Epithelial cell of esophagus (primary cell): Measurements from ENCODE around the gene TESK1.

Experiments
- DNase-seq: peaks from one replicate; pipeline ENCODE4 v3.0.0; 2010; ENCODE audit warnings: low read depth
- H3K4me3 ChIP-seq: 2 replicates; pipeline ENCODE4 v1.5.1; 2011; ENCODE audit warnings: mild to moderate bottlenecking, low read length, control low read depth
- CTCF ChIP-seq: IDR thresholded peaks from 2 replicates; pipeline ENCODE4 v1.5.1; 2011; ENCODE audit warnings: low read depth, mild to moderate bottlenecking, low read length, control low read depth, inconsistent platforms; ENCODE audit not compliant: insufficient read depth; ENCODE audit errors: missing control alignments

TESK1 gene

GRCh38 chr9:35612843-35613242 lies 7.8 kb downstream of the TESK1 start:
- no peak for TF ChIP-seq CTCF
- DNase-seq: no peak
- no peak overlapping the region for H3K4me3 ChIP-seq

- H3K4me3 ChIP-seq: no peak overlapping the region
- no peak for TF ChIP-seq CTCF
- no peak for DNase-seq
Measured at GRCh38 chr9:35615981-35616680, 11.1 kb downstream of the TESK1 start.

GRCh38 chr9:35616681-35617459 lies 11.8 kb downstream of the TESK1 start:
- DNase-seq: peak; percentile 55
- TF ChIP-seq CTCF: no peak
- H3K4me3 ChIP-seq: peak overlapping the region; percentile 32

GRCh38 chr9:35617548-35617947 lies 12.5 kb downstream of the TESK1 start:
- DNase-seq: no peak
- TF ChIP-seq CTCF: no peak
- no peak overlapping the region for H3K4me3 ChIP-seq

- no peak for DNase-seq
- TF ChIP-seq CTCF: no peak
- peak within 1 kb of the TSS; percentile 32 for H3K4me3 ChIP-seq
Measured at GRCh38 chr9:35618325-35618727, 13.3 kb downstream of the TESK1 start, which contains the start of gene CD72. Gene CD72 (minus strand): TSS chr9:35618413. CDS start chr9:35618303, 110 bp downstream.

GRCh38 chr9:35618854-35619799 lies 14.1 kb downstream of the TESK1 start:
- no peak for DNase-seq

More at GRCh38 chr9:35618854-35619799, 14.1 kb downstream of the TESK1 start:
- no peak overlapping the region for H3K4me3 ChIP-seq
- no peak for TF ChIP-seq CTCF
